ENCODE measurements around the gene SOX10. TPM values are rescaled to one million over a fixed set of nuclear protein-coding genes. Genes with fewer than 3 reads are reported as not detected.

The SOX10 gene
- total and polyA plus RNA-seq, 5 donors = 3.5 to 5.9 (median 4.9) TPM

DNA sequence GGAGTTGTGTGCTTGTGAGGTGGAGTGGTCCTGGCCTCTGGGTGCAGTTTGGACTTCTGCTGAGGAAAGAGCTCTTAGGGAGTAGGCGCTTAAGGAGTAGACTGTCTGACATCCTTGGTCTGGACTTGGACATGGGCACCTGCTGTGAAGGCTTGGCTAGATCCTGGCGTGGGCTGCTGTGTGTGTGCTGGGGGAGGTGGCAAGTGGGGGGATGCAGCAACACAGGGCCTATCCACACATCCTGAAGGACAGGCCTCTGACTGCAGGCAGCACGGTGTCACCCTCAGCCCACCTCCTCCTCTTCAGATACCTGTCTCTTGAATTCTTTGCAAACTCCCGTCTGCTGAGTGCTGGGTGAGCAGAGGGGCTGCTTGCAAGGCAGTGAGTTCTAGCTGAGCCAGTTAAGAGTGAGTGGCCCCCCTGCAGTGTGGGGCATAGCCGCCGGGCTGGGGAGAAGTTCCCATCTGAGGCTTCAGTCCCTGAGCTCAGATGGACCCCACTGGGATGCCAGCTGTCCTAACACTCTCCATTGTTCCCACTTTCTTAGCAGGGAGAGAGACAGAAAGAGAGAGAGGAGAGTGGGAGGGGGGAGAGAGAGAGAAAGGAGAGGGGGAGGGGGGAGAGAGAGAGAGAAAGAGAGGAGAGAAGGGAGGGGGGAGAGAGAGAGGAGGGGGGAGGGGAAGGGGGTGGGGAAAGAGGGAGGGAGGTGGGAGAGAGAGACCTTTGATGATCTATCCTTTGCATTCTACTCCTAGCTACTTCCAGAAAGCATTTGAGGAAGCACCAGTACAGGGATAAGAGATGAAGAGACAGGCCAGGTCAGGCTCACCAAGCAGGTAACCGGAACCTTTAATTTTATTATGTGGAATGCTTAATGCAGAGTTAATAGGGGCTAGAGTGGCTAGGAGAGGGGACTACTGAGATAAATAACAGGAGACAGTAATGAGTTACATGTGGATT, 12.6 kb downstream of the SOX10 start:
- no peaks in the 10 kb centered on the region for H3K9me3 ChIP-seq (ENCODE audit: control insufficient read depth, low read length)
- WGBS = 74% methylated on average over 7 of the region's 7 CpGs
- ATAC-seq (no peak), DNase-seq (peak in 2 of 3 donors; percentile 14 to 20)
- no peak overlapping the region for H3K4me3 ChIP-seq (ENCODE audit: low read length)
- H3K27me3 ChIP-seq (ENCODE audit: control insufficient read depth, insufficient read depth) = no peaks in the 10 kb centered on the region
- no peak overlapping the region for H3K27ac ChIP-seq (ENCODE audit: low read length)
- intact Hi-C loops (cut with DNase I) = no loop called here
- no peaks in the 10 kb centered on the region for H3K4me1 ChIP-seq (ENCODE audit: control insufficient read depth, insufficient read depth, low read length)

DNA sequence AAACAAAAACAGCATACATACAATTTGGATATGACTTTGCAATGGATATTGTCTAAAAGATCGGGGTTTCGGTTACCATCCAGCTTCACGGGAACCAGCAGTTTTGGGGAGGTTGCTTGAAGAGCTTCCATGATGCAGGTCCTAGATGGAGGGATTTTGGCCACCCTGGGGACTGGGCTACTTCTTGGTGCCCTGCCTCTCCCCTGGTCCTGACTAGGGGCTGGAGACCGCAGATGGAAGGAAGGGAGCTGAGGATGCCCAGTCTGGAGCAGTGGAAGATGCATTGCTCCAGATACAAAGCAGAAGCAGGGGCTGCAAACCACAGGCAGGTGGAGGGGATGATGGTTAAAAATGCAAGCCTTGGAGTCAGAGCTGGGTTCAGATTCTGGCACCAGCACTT, 13.5 kb downstream of the SOX10 start:
- DNase-seq = peak in 1 of 3 donors; percentile 11
- intact Hi-C loops (cut with DNase I) = no loop called here
- Histone ChIP-seq H3K27ac (ENCODE audit: low read length) (no peak overlapping the region), H3K4me1 (ENCODE audit: control insufficient read depth, insufficient read depth, low read length) (peaks cover 3% of the 10 kb centered on the region), H3K9me3 (ENCODE audit: control insufficient read depth, low read length) (no peaks in the 10 kb centered on the region), H3K4me3 (ENCODE audit: low read length) (no peak overlapping the region), H3K27me3 (ENCODE audit: control insufficient read depth, insufficient read depth) (no peaks in the 10 kb centered on the region)
- 96% methylated on average over 4 of the region's 4 CpGs for WGBS
- no peak for ATAC-seq

DNA sequence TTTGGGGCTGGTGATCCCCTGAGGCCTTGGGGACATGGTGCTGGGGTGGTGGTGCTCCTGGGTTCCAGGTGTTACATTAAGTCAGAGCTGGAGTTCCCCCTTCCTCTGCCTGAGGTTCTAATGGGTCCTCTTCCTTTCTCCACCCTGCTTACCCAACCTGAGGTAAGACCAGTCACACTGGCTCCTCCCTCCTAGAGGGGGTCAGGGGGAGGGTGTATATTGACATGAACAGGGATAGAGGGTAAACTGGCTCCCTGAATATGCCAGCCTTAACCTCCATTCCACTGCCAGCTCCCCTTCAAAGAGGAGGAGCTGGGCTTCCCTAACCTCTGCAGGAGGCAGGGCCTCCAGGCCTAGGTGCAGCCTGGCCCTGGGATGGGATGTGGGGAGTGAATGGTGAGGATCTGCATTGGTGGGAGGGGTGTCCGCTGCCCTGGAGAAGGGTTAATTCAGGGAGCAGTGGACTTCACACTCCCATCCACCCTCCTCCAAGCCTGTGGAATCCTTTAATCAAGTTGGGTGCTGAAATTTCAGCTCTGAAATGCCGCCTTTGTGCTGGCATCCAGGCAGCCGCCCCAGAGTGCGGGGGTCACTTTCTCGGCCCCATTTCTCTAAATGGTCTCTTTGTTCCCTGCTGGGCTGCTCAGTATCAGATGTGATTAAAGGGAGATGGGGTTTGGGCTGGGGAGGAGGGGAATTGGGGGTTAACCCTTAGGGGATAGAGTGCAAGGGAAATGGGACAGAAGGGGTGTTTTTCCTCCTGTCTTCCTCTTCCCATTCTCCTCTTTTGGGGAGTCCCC, 15.7 kb downstream of the SOX10 start:
- peak in 2 of 3 donors; percentile 2 to 38 for DNase-seq
- no peak overlapping the region for H3K4me3 ChIP-seq (ENCODE audit: low read length)
- WGBS = 85% methylated on average over 5 of the region's 5 CpGs

DNA sequence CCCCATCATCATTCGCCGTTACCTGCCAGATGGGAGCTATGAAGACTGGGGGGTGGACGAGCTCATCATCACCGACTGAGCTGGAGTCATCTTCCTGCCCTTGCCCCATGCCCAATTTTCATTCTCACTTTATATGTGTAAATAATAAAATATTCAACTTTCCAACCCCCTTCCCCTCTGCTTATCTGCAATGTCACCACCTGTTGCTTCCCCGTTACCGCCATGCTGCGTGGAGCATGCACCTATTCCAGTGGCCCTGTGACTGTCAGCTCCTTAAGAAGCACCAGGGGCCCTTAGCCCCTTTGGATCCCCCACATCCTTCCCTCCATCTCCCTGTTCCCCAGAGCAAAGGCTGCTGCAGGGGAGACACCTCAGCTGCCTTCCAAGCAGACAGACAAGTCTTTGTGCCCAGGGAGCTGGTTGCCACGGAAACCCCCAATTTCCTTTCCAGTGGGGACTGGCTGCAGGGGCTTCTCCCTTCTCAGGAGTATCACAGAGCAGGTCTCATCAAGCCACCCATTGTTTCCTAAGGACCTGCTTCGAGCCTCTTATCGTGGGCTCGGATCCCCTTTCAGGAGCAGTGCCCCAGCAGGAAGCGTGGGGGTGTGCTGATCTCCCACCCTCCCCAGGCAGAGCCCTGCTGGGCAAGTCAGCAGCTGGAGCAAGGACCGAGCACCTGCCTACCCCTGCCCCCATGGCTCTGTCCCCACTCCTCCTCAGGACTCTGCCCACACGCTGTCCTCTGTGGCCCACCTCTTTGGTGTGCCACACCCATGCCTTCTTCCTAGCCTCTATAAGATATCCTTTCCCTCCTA, 16.5 kb downstream of the SOX10 start:
- intact Hi-C loops (cut with DNase I) = loop anchor here in 2 of 4 donors (5.0 to 10.0 kb wide), 2 partner anchors 141 to 153 kb away; no protein-coding TSS in a partner anchor
- DNase-seq = peak in 1 of 3 donors; percentile 21
- WGBS = 77% methylated on average over 14 of the region's 14 CpGs
- no peak overlapping the region for H3K27ac ChIP-seq (ENCODE audit: low read length)
- no peaks in the 10 kb centered on the region for H3K27me3 ChIP-seq (ENCODE audit: control insufficient read depth, insufficient read depth)
- no peak for ATAC-seq
- no peaks in the 10 kb centered on the region for H3K9me3 ChIP-seq (ENCODE audit: control insufficient read depth, low read length)
- peaks cover 3% of the 10 kb centered on the region for H3K4me1 ChIP-seq (ENCODE audit: control insufficient read depth, insufficient read depth, low read length)
- H3K4me3 ChIP-seq (ENCODE audit: low read length) = no peak overlapping the region

More for the DNA sequence above, 15.7 kb downstream of the SOX10 start:
- Histone ChIP-seq H3K9me3 (ENCODE audit: control insufficient read depth, low read length) (no peaks in the 10 kb centered on the region), H3K4me1 (ENCODE audit: control insufficient read depth, insufficient read depth, low read length) (peaks cover 3% of the 10 kb centered on the region), H3K27me3 (ENCODE audit: control insufficient read depth, insufficient read depth) (no peaks in the 10 kb centered on the region), H3K27ac (ENCODE audit: low read length) (no peak overlapping the region)
- ATAC-seq = no peak
- intact Hi-C loops (cut with DNase I) = loop anchor here in 2 of 4 donors (5.0 to 10.0 kb wide), 2 partner anchors 141 to 154 kb away; no protein-coding TSS in a partner anchor

DNA sequence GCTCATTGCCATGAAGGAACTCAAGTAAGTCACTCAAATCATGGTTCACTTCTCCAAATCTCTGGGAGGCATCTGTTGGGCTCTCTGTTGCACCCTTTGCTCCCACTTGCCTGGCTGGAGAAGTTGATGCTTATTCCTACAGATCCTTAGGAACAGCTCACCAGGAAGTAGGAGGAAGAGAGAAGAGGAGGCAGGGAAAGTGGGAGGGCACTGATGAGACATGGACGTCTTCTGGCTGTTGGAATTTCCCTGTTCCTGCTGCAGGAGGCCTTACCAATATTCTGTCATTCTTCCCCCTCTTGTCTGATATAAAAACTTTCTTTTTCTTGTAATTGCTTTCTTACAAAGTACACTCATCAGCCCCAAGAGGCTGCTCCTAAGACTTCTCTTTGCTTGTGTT, 17.2 kb downstream of the SOX10 start:
- H3K4me3 ChIP-seq (ENCODE audit: low read length) = no peak overlapping the region
- intact Hi-C loops (cut with DNase I) = loop anchor here in 2 of 4 donors (5.0 to 10.0 kb wide), 2 partner anchors 140 to 152 kb away; no protein-coding TSS in a partner anchor
- no peaks in the 10 kb centered on the region for H3K27me3 ChIP-seq (ENCODE audit: control insufficient read depth, insufficient read depth)
- DNase-seq = no peak
- H3K9me3 ChIP-seq (ENCODE audit: control insufficient read depth, low read length) = no peaks in the 10 kb centered on the region
- no peak for ATAC-seq
- WGBS = 50% methylated on average over 1 of the region's 1 CpG
- H3K27ac ChIP-seq (ENCODE audit: low read length) = no peak overlapping the region
- peaks cover 3% of the 10 kb centered on the region for H3K4me1 ChIP-seq (ENCODE audit: control insufficient read depth, insufficient read depth, low read length)

DNA sequence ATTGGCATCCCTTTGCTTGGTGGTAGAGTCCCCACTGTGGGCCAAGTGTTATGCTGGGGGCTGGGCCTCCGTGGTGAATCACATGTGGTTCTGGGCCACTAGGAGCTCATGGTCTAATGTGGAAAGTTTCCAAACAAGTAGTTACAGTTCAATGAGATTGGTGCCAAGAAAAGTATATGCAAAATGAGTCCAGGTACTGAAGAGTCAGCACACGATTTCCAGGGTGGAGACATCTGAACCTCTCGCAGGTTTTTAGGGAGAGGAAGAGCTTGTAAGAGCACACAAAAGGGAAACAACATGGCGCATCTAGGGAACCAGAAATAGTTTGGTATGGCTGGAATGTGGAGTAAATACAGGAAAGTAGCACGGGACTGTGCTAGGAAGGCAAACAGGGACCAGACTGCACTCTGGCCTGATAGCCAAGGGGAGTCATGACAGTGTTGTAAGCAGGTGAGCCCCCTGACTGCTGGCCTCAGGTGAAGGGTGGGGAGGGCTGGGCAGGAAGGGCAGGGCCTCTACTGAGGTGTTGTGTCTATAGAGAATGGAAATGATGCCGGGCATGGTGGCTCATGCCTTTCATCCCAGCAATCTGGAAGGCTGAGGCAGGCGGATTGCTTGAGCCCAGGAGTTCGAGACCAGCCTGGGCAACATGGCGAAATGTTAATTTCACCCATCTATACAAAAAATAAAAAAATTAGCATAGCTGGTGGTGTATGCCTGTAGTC, 18.3 kb downstream of the SOX10 start:
- WGBS = 74% methylated on average over 9 of the region's 9 CpGs
- intact Hi-C loops (cut with DNase I) = loop anchor here in 2 of 4 donors (5.0 to 10.0 kb wide), 2 partner anchors 139 to 151 kb away; no protein-coding TSS in a partner anchor
- peak in 1 of 3 donors; percentile 14 for DNase-seq
- peak in 1 of 2 donors; percentile 27 for ATAC-seq
- no peak overlapping the region for H3K27ac ChIP-seq (ENCODE audit: low read length)
- H3K27me3 ChIP-seq (ENCODE audit: control insufficient read depth, insufficient read depth) = no peaks in the 10 kb centered on the region
- no peaks in the 10 kb centered on the region for H3K9me3 ChIP-seq (ENCODE audit: control insufficient read depth, low read length)
- H3K4me1 ChIP-seq (ENCODE audit: control insufficient read depth, insufficient read depth, low read length) = peaks cover 3% of the 10 kb centered on the region
- H3K4me3 ChIP-seq (ENCODE audit: low read length) = no peak overlapping the region

DNA sequence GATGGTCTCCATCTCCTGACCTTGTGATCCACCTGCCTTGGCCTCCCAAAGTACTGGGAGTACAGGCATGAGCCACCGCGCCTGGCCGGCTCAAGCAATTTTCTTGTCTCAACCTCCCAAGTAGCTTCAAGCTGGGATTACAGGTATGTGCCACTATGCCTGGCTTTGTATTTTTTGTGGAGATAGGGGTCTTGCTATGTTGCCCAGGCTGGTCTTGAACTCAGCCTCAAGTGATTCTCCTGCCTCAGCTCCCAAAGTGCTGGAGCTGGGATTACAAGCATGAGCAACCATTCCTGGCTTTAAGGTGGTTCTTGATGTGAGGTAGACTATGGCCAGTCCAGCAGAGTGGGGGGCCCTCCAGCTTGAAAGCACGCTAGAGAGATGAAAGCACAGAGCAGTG, 23.3 kb downstream of the SOX10 start:
- 97% methylated on average over 4 of the region's 4 CpGs for WGBS
- peaks cover 1% of the 10 kb centered on the region for H3K4me1 ChIP-seq (ENCODE audit: control insufficient read depth, insufficient read depth, low read length)
- ATAC-seq (no peak), DNase-seq (no peak)
- intact Hi-C loops (cut with DNase I) = loop anchor here in 1 of 4 donors (10.0 kb wide), 1 partner anchor 146 kb away; no protein-coding TSS in a partner anchor
- H3K27ac ChIP-seq (ENCODE audit: low read length) = no peak overlapping the region
- no peak overlapping the region for H3K4me3 ChIP-seq (ENCODE audit: low read length)
- H3K27me3 ChIP-seq (ENCODE audit: control insufficient read depth, insufficient read depth) = no peaks in the 10 kb centered on the region
- no peaks in the 10 kb centered on the region for H3K9me3 ChIP-seq (ENCODE audit: control insufficient read depth, low read length)

DNA sequence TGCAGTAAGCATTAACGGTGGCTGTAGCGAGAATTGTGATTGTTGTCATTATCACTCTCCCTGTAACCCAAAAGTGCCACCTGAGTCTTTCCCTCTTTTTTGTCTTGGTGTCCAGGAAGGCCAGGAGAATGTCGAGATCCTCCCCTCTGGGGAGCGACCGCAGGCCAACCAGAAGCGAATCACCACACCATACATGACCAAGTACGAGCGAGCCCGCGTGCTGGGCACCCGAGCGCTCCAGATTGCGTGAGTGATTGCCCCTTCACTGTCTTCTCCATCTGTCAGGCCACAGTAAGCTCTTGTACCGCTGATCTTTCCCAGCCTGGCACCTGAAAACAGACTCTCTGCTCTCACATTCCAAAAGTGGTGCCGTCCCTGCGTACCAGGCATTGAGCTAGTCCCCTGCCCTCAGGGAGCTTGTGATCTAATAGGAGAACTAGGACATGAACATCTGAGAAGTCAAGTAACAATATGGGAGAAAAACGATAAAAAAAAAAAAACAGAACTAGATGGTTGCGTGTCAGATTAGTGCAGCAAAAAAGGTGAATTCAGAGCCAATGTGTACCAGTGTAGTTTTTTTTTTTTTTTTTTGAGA, 25.0 kb downstream of the SOX10 start:
- intact Hi-C loops (cut with DNase I) = loop anchor here in 1 of 4 donors (10.0 kb wide), 1 partner anchor 145 kb away; no protein-coding TSS in a partner anchor
- ATAC-seq (no peak), DNase-seq (no peak)
- H3K4me3 ChIP-seq (ENCODE audit: low read length) = no peak overlapping the region
- 97% methylated on average over 18 of the region's 18 CpGs for WGBS
- H3K9me3 ChIP-seq (ENCODE audit: control insufficient read depth, low read length) = no peaks in the 10 kb centered on the region
- H3K27me3 ChIP-seq (ENCODE audit: control insufficient read depth, insufficient read depth) = no peaks in the 10 kb centered on the region
- H3K27ac ChIP-seq (ENCODE audit: low read length) = no peak overlapping the region
- H3K4me1 ChIP-seq (ENCODE audit: control insufficient read depth, insufficient read depth, low read length) = peaks cover 2% of the 10 kb centered on the region

DNA sequence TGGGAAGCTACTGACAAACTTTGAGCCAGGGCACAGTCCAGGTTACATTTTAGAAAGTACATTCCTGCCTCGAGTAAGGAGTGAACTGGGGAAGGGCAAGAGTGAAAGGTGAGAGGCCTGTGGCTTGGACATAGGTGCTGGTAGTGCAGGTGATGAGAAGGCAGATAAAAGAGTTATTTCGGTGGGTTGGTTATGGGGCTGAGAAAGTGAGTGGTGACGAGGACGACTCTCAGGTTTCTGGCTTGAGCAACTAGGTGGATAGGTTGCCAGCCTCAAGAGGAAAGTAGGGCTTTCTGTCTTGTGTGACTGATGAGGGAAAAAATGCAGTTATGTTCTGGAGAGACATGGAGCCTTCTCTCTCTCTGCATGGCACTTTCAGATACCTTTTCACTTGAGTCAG, 27.1 kb downstream of the SOX10 start:
- no peak for ATAC-seq
- 81% methylated on average over 4 of the region's 4 CpGs for WGBS
- Histone ChIP-seq H3K4me1 (ENCODE audit: control insufficient read depth, insufficient read depth, low read length) (peaks cover 3% of the 10 kb centered on the region), H3K27ac (ENCODE audit: low read length) (no peak overlapping the region), H3K4me3 (ENCODE audit: low read length) (no peak overlapping the region), H3K9me3 (ENCODE audit: control insufficient read depth, low read length) (no peaks in the 10 kb centered on the region), H3K27me3 (ENCODE audit: control insufficient read depth, insufficient read depth) (no peaks in the 10 kb centered on the region)
- DNase-seq = no peak
- intact Hi-C loops (cut with DNase I) = loop anchor here in 1 of 4 donors (10.0 kb wide), 1 partner anchor 142 kb away; no protein-coding TSS in a partner anchor
